Tibial nerve (tissue), 4 donors: ENCODE results near the gene NUCB2. TPM values are rescaled to one million over a fixed set of nuclear protein-coding genes. Genes with fewer than 3 reads are reported as not detected.

Source experiments
- DNase-seq, 2 donors: peaks; one replicate each; pipeline ENCODE4 v3.0.0-alpha.2; 2019; ENCODE audit warnings: low spot score in 2 of 2
- H3K27ac ChIP-seq, 4 donors: fragments of 200-600 bp; sonication (generic) in 3 of 4; one replicate each; pipeline ENCODE4 v1.5.1; 2017 to 2019; ENCODE audit warnings: mild to moderate bottlenecking in 1 of 4
- H3K27me3 ChIP-seq, 2 donors: fragments of 200-600 bp; sonication (generic) in 1 of 2; one replicate each; pipeline versions ENCODE4 v1.5.1 to v1.6.0; 2017 to 2019
- H3K36me3 ChIP-seq, 3 donors: fragments of 200-600 bp; sonication (generic); one replicate each; pipeline ENCODE4 v1.5.1; 2018 to 2019
- H3K4me1 ChIP-seq, 4 donors: fragments of 200-600 bp; sonication (generic) in 3 of 4; one replicate each; pipeline ENCODE4 v1.5.1; 2017 to 2019
- H3K4me3 ChIP-seq, 4 donors: fragments of 200-600 bp; sonication (generic) in 3 of 4; one replicate each; pipeline ENCODE4 v1.5.1; 2017 to 2019; ENCODE audit warnings: mild to moderate bottlenecking in 1 of 4, moderate library complexity in 1 of 4
- H3K9me3 ChIP-seq, 4 donors: fragments of 200-600 bp; sonication (generic) in 3 of 4; one replicate each; pipeline ENCODE4 v1.5.1; 2017 to 2019
- EP300 ChIP-seq, 2 donors: sonication (generic); formaldehyde crosslinking; IDR thresholded peaks; one replicate each; pipeline ENCODE4 v1.6.1; 2017; ENCODE audit warnings: antibody characterized with exemption in 2 of 2, mild to moderate bottlenecking in 1 of 2
- POLR2A ChIP-seq, 2 donors: fragments of 450-650 bp; IDR thresholded peaks; one replicate each; pipeline ENCODE4 v1.6.1; 2017; ENCODE audit warnings: antibody characterized with exemption in 2 of 2, mild to moderate bottlenecking in 2 of 2, moderate library complexity in 2 of 2
- WGBS, 2 donors: methylation state at CpG; one replicate each; pipeline ENCODE4 v1.1.5; 2018; 5-methylcytosine and 5-hydroxymethylcytosine counted together
- total RNA-seq, 4 donors: library from RNA; depleted of rRNA; stranded (reverse); fragments of >200 nt; gene quantifications; one replicate each; pipeline ENCODE4 v1.1.0, GENCODE V29; 2016
- TF ChIP-seq, protein P1 (sequence below), 5 experiments: fragments of 200-600 bp in 3 of 5; fragments of 450-650 bp in 2 of 5; sonication (generic) in 3 of 5; IDR thresholded peaks; one replicate each; pipeline ENCODE4 v1.5.1; 2016 to 2019; ENCODE audit warnings: antibody characterized with exemption in 5 of 5, mild to moderate bottlenecking in 3 of 5, moderate library complexity in 2 of 5

The NUCB2 gene
- total RNA-seq, 4 donors from 2014 or later = 29.1 to 45.4 (median 36.0) TPM

DNA sequence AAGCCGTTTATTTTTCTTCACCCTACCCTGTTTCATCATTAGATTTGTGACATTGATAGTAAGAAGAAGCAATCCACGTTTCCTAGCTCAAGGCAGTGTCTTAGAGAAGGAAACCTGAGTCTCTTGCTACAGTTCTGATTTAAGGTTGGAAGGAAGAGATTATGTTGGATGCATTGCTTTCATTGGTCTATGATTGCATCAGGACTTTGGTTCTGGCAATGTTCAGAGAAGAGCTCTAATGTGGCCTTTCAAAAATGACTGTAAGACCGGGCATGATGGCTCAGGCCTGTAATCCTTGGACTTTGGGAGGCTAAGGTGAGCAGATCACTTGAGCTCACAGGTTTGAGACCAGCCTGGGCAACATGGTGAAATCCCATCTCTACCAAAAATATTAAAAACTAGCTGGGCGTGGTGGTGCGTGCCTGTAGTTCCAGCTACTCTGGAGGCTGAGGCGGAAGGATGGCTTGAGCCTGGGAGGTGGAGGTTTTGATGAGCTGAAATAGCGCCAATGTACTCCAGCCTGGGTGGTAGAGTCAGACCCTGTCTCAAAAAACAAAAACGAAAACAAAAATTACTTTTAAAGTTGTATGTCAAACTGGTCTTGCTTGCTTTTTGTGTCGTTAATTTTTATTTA is 4.1 kb downstream of the NUCB2 start:
- no peaks in the 10 kb centered on the region for H3K27me3 ChIP-seq
- DNase-seq = no peak
- peaks cover 0 to 18% (median 0%) of the 10 kb centered on the region in 3 donors for H3K36me3 ChIP-seq
- TF ChIP-seq, protein P1, sequence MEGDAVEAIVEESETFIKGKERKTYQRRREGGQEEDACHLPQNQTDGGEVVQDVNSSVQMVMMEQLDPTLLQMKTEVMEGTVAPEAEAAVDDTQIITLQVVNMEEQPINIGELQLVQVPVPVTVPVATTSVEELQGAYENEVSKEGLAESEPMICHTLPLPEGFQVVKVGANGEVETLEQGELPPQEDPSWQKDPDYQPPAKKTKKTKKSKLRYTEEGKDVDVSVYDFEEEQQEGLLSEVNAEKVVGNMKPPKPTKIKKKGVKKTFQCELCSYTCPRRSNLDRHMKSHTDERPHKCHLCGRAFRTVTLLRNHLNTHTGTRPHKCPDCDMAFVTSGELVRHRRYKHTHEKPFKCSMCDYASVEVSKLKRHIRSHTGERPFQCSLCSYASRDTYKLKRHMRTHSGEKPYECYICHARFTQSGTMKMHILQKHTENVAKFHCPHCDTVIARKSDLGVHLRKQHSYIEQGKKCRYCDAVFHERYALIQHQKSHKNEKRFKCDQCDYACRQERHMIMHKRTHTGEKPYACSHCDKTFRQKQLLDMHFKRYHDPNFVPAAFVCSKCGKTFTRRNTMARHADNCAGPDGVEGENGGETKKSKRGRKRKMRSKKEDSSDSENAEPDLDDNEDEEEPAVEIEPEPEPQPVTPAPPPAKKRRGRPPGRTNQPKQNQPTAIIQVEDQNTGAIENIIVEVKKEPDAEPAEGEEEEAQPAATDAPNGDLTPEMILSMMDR (IDR thresholded peaks at IDR 0.05) = no peak
- TF ChIP-seq POLR2A (IDR thresholded peaks at IDR 0.05) = no peak
- no peak for TF ChIP-seq EP300 (IDR thresholded peaks at IDR 0.05)
- WGBS, 2 donors = 95 to 96% methylated on average over 9 of the region's 9 CpGs
- no peak overlapping the region for H3K27ac ChIP-seq
- no peak overlapping the region for H3K4me3 ChIP-seq
- H3K4me1 ChIP-seq = peaks cover 0 to 14% (median 2%) of the 10 kb centered on the region in 4 donors
- H3K9me3 ChIP-seq = no peaks in the 10 kb centered on the region

DNA sequence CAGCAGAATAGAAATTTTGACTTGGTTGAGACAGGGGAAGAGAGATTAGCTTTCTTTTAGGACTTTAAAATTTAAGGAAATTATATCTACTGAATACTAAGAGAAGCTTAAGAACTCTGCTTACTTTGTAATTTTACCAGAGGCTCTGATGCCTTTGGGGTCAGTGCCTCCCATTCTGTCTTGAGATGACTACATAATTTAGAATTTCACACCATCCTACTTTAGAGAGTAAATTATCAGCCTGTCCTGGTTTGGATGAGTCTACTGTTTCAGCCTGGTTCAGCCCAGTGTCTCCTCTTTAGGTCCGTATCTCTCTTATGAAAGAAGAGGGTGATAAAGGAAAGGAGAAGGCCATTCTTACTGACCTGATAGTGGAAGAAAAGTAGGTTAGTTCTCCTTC is 9.8 kb downstream of the NUCB2 start:
- DNase-seq = no peak
- H3K27ac ChIP-seq = no peak overlapping the region
- peaks cover 0 to 42% (median 0%) of the 10 kb centered on the region in 3 donors for H3K36me3 ChIP-seq
- no peaks in the 10 kb centered on the region for H3K27me3 ChIP-seq
- no peak for TF ChIP-seq POLR2A (IDR thresholded peaks at IDR 0.05)
- no peak for TF ChIP-seq EP300 (IDR thresholded peaks at IDR 0.05)
- TF ChIP-seq, protein P1 (IDR thresholded peaks at IDR 0.05) = no peak
- 94 to 97% methylated on average over 1 of the region's 1 CpG for WGBS, 2 donors
- no peaks in the 10 kb centered on the region for H3K9me3 ChIP-seq
- no peak overlapping the region for H3K4me3 ChIP-seq
- H3K4me1 ChIP-seq = no peaks in the 10 kb centered on the region

DNA sequence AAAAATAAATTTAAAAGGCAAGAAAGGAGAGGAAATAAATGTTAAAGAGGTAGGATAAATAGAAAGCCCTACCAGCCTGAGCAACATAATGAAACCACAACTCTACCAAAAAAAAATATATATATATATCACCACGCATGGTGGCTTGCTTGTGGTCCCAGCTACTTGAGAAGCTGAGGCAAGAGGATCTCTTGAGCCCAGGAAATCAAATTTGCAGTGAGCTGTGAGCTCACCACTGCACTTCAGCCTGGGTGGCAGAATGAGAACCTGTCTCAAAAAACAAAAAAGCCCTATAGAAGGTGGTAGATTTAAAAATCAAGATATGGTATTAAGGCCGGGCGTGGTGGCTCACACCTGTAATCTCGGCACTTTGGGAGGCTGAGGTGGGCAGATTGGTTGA is 10.5 kb downstream of the NUCB2 start:
- 94% methylated on average over 4 of the region's 4 CpGs for WGBS, 2 donors
- no peaks in the 10 kb centered on the region for H3K9me3 ChIP-seq
- no peaks in the 10 kb centered on the region for H3K27me3 ChIP-seq
- no peak overlapping the region for H3K4me3 ChIP-seq
- TF ChIP-seq EP300 (IDR thresholded peaks at IDR 0.05) (no peak), POLR2A (IDR thresholded peaks at IDR 0.05) (no peak)
- TF ChIP-seq, protein P1 (IDR thresholded peaks at IDR 0.05) = no peak
- no peak overlapping the region for H3K27ac ChIP-seq
- peaks cover 0 to 42% (median 0%) of the 10 kb centered on the region in 3 donors for H3K36me3 ChIP-seq
- no peaks in the 10 kb centered on the region for H3K4me1 ChIP-seq
- DNase-seq = no peak

DNA sequence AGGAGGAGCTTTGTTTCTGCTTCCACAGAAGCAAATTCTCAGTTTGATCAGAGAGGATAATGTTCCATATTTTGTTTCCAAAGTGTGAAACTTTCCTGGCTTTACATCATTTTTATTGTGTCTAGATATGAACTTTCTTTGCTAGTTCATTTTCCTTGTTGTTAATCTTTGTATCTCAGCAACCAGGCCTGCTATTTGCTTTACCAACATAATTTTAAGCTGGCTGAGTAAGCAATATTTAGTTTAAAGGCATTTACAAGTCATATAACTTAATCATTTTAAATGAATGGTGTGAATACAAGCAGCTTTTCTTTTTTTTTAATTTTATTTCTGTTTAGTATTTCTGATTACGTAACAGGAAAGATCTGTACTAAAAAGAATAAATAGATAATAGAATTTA is 15.2 kb downstream of the NUCB2 start:
- TF ChIP-seq EP300 (IDR thresholded peaks at IDR 0.05) (no peak), POLR2A (IDR thresholded peaks at IDR 0.05) (no peak)
- TF ChIP-seq, protein P1 (IDR thresholded peaks at IDR 0.05) = no peak
- Histone ChIP-seq H3K9me3 (no peaks in the 10 kb centered on the region), H3K27me3 (no peaks in the 10 kb centered on the region), H3K4me1 (no peaks in the 10 kb centered on the region), H3K36me3 (peaks cover 0 to 25% (median 0%) of the 10 kb centered on the region in 3 donors), H3K27ac (no peak overlapping the region), H3K4me3 (no peak overlapping the region)
- no peak for DNase-seq
- WGBS, 2 donors = 92 to 97% methylated on average over 1 of the region's 1 CpG

DNA sequence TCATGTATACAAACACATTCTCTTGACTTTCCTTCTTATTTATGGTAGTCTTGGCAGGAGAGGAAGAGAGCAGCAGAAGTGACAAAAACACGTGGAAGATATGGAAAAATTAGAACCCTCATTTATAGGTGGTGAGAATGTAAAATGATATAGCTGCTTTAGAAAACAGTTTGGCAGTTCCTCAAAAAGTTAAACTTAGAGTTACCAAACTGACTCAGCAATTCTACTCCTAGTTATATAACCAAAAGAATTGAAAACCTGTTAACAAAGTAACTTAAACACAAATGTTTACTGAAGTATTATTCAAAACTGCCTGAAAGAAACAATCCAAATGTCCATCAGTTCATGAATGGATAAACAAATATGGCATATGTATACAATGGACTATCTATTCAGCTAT is 16.8 kb downstream of the NUCB2 start:
- Histone ChIP-seq H3K4me3 (no peak overlapping the region), H3K9me3 (no peaks in the 10 kb centered on the region), H3K36me3 (peaks cover 0 to 22% (median 0%) of the 10 kb centered on the region in 3 donors), H3K27me3 (no peaks in the 10 kb centered on the region), H3K27ac (no peak overlapping the region), H3K4me1 (no peaks in the 10 kb centered on the region)
- WGBS, 2 donors = 66 to 76% methylated on average over 1 of the region's 1 CpG
- TF ChIP-seq, protein P1 (IDR thresholded peaks at IDR 0.05) = no peak
- TF ChIP-seq POLR2A (IDR thresholded peaks at IDR 0.05) = no peak
- TF ChIP-seq EP300 (IDR thresholded peaks at IDR 0.05) = no peak
- DNase-seq = no peak
